Pancreas (tissue), 10 donors: ENCODE results near the gene SLC43A3. TPM values are rescaled to one million over a fixed set of nuclear protein-coding genes. Genes with fewer than 3 reads are reported as not detected.

Experiments used
- ATAC-seq, 4 donors: fragments of 200-7000 bp; cut with Tn5 transposase; one replicate each; pipeline versions ENCODE4 v1.8.0 to v1.9.1; 2020; ENCODE audit warnings: mild to moderate bottlenecking in 4 of 4, moderate library complexity in 4 of 4
- DNase-seq, 6 donors: peaks; one replicate each; pipeline ENCODE4 v3.0.0-alpha.2; 2020
- FAIRE-seq: peaks from 2 replicates; lab custom pipeline; 2012; peaks lifted over from hg19 to GRCh38; lab: Jason Lieb, UNC
- H3K27ac ChIP-seq, 4 donors: fragments of 200-600 bp; sonication (generic); 1 replicate in 3 of 4; 2 replicates in 1 of 4; pipeline versions ENCODE4 v1.5.0 to v1.8.0; 2020
- H3K27me3 ChIP-seq, 4 donors: fragments of 200-600 bp; one replicate each; pipeline ENCODE4 v1.8.0; 2021
- H3K36me3 ChIP-seq, 3 donors: fragments of 200-600 bp; sonication (generic) in 1 of 3; one replicate each; pipeline versions ENCODE4 v1.5.0 to v1.8.0; 2020 to 2021
- H3K4me1 ChIP-seq, 3 donors: fragments of 200-600 bp; one replicate each; pipeline ENCODE4 v1.8.0; 2021
- H3K4me3 ChIP-seq, 4 donors: fragments of 200-600 bp; sonication (generic) in 2 of 4; one replicate each; pipeline versions ENCODE4 v1.5.0 to v1.8.0; 2020 to 2021
- H3K9me3 ChIP-seq, 4 donors: fragments of 200-600 bp; one replicate each; pipeline ENCODE4 v1.8.0; 2021
- WGBS, 2 donors: extraction: QIAGEN DNeasy Blood & Tissue Kit; methylation state at CpG; one replicate each; pipeline ENCODE4 v1.1.7; 2013; 5-methylcytosine and 5-hydroxymethylcytosine counted together
- intact Hi-C, 3 donors: fragments of 100-400 bp; cut with DNase I; formaldehyde crosslinking; loops; one replicate each; pipeline versions ENCODE4 v1.11.1 to v1.14.2; 2022
- polyA plus RNA-seq, 2 donors: library from polyadenylated mRNA; stranded (reverse); fragments of 200-250 nt; gene quantifications; one replicate each; pipeline ENCODE4 v1.2.3, GENCODE V29; 2013
- total RNA-seq, 6 donors: library from RNA; stranded (reverse); fragmentation: NEBNext Ultra II Directional in 4 of 6; extraction: Animal tissue kit (Norgen Biotek cat#: 25700) in 4 of 6; gene quantifications; one replicate each; pipeline versions ENCODE4 v1.2.1 to v1.2.4, GENCODE V29; 2021 to 2023
- TF ChIP-seq, protein P1 (sequence below), 4 donors: fragments of 200-600 bp; sonication (generic) in 3 of 4; IDR thresholded peaks; one replicate each; pipeline versions ENCODE4 v1.5.0 to v1.8.0; 2021; ENCODE audit warnings: antibody characterized with exemption in 4 of 4
- donor health status: healthy with polysubstance abuse.
- donor health status: DM: no; HTN: no; CAD: no; lungs with moderate emphysema.
- donor health status: DM: no; HTN: no; CAD: no.
- donor health status: control.
- donor health status: control.
- donor health status: Bipolar disorder and iron deficiency.
- donor health status: DM: yes; HTN: yes; CAD: no.
- donor health status: DM: no; HTN: no; CAD: no.
- donor health status: DM: no; HTN: no; CAD: no.
- donor health status: DM: yes; HTN: yes; CAD: no.

The SLC43A3 gene
- total and polyA plus RNA-seq, 8 donors = 6.7 to 34.9 (median 13.7) TPM

DNA sequence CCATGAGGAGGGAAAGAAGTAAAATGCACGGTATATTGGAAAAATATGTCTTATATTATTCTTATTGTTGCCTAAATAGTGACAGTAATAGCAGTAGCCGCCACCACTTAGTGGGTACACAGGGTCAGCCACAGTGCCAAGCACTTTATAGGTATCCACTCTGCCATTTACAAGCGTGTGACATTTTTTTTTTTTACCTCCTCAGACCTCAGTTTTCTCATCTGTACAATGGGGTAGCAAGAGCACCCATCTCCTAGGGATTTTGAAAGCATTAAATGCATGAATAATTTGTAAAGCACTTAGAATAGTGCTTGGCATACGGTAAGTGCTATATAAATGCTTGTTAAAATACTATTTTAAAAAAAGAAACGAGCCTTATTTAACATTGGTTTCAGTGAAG, 42.3 kb upstream of the SLC43A3 start:
- H3K4me1 ChIP-seq = no peaks in the 10 kb centered on the region
- no peak overlapping the region for H3K27ac ChIP-seq
- no peaks in the 10 kb centered on the region for H3K9me3 ChIP-seq
- WGBS, 2 donors = 86 to 88% methylated on average over 5 of the region's 5 CpGs
- no peaks in the 10 kb centered on the region for H3K27me3 ChIP-seq
- TF ChIP-seq, protein P1, sequence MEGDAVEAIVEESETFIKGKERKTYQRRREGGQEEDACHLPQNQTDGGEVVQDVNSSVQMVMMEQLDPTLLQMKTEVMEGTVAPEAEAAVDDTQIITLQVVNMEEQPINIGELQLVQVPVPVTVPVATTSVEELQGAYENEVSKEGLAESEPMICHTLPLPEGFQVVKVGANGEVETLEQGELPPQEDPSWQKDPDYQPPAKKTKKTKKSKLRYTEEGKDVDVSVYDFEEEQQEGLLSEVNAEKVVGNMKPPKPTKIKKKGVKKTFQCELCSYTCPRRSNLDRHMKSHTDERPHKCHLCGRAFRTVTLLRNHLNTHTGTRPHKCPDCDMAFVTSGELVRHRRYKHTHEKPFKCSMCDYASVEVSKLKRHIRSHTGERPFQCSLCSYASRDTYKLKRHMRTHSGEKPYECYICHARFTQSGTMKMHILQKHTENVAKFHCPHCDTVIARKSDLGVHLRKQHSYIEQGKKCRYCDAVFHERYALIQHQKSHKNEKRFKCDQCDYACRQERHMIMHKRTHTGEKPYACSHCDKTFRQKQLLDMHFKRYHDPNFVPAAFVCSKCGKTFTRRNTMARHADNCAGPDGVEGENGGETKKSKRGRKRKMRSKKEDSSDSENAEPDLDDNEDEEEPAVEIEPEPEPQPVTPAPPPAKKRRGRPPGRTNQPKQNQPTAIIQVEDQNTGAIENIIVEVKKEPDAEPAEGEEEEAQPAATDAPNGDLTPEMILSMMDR (IDR thresholded peaks at IDR 0.05) = no peak
- intact Hi-C loops = loop anchor here in 1 of 3 donors (10.0 kb wide), 1 partner anchor 46 kb away; the partner anchor contains the start of gene SLC43A1
- no peak overlapping the region for H3K4me3 ChIP-seq
- DNase-seq = no peak
- no peak for ATAC-seq
- no peaks in the 10 kb centered on the region for H3K36me3 ChIP-seq
- no peak for FAIRE-seq

DNA sequence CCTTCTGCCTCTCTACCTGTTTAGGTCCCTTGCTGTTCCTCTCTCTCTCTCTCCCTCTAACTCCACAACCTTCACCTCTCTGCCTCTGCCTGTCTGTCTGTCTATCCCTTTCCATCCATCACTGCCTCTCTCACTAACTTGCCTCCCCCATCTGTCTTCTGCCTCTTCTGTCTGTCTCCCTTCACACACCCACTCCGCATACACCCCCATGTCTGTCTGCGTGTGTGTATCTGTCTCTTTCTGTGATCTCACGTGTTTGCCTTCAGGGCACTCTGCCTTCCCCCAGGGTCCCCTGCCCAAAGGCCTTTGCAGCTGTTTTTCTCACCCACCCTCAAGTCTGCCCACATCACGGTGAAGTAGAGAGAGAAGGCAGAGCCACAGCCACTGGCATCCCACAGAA, 41.4 kb upstream of the SLC43A3 start:
- no peak overlapping the region for H3K27ac ChIP-seq
- no peaks in the 10 kb centered on the region for H3K27me3 ChIP-seq
- no peaks in the 10 kb centered on the region for H3K36me3 ChIP-seq
- TF ChIP-seq, protein P1 (IDR thresholded peaks at IDR 0.05) = no peak
- 88 to 96% methylated on average over 4 of the region's 4 CpGs for WGBS, 2 donors
- intact Hi-C loops = loop anchor here in 1 of 3 donors (10.0 kb wide), 1 partner anchor 47 kb away; the partner anchor contains the start of gene SLC43A1
- H3K9me3 ChIP-seq = no peaks in the 10 kb centered on the region
- no peak overlapping the region for H3K4me3 ChIP-seq
- DNase-seq (no peak), FAIRE-seq (no peak), ATAC-seq (no peak)
- H3K4me1 ChIP-seq = no peaks in the 10 kb centered on the region

DNA sequence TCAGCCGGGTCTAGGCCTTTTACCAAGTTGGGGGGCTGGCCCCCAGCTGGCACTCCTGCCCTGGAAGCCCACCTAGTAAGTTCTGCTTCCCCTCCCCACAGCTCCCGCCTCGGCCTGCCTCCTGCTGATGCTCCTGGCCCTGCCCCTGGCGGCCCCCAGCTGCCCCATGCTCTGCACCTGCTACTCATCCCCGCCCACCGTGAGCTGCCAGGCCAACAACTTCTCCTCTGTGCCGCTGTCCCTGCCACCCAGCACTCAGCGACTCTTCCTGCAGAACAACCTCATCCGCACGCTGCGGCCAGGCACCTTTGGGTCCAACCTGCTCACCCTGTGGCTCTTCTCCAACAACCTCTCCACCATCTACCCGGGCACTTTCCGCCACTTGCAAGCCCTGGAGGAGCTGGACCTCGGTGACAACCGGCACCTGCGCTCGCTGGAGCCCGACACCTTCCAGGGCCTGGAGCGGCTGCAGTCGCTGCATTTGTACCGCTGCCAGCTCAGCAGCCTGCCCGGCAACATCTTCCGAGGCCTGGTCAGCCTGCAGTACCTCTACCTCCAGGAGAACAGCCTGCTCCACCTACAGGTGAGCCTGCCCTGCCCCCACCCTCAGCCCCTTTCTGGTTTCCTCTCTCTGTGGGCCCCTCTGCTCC, 40.7 kb upstream of the SLC43A3 start:
- WGBS, 2 donors = 89 to 92% methylated on average over 23 of the region's 23 CpGs

GRCh38 chr11:57466680-57467079, 39.8 kb upstream of the SLC43A3 start:
- FAIRE-seq (no peak), DNase-seq (no peak), ATAC-seq (no peak)
- H3K36me3 ChIP-seq = no peaks in the 10 kb centered on the region
- TF ChIP-seq, protein P1 (IDR thresholded peaks at IDR 0.05) = no peak
- intact Hi-C loops = loop anchor here in 1 of 3 donors (10.0 kb wide), 1 partner anchor 48 kb away; the partner anchor contains the start of gene SLC43A1
- no peaks in the 10 kb centered on the region for H3K27me3 ChIP-seq
- H3K4me3 ChIP-seq = no peak overlapping the region
- H3K4me1 ChIP-seq = no peaks in the 10 kb centered on the region
- H3K27ac ChIP-seq = no peak overlapping the region
- H3K9me3 ChIP-seq = no peaks in the 10 kb centered on the region
- WGBS, 2 donors = 38 to 48% methylated on average over 4 of the region's 4 CpGs

More for the DNA sequence above, 40.7 kb upstream of the SLC43A3 start:
- Histone ChIP-seq H3K9me3 (no peaks in the 10 kb centered on the region), H3K27me3 (no peaks in the 10 kb centered on the region), H3K4me1 (no peaks in the 10 kb centered on the region), H3K4me3 (no peak overlapping the region), H3K36me3 (no peaks in the 10 kb centered on the region), H3K27ac (no peak overlapping the region)
- DNase-seq (no peak), FAIRE-seq (no peak), ATAC-seq (no peak)
- TF ChIP-seq, protein P1 (IDR thresholded peaks at IDR 0.05) = no peak
- intact Hi-C loops = loop anchor here in 1 of 3 donors (10.0 kb wide), 1 partner anchor 47 kb away; the partner anchor contains the start of gene SLC43A1
